ACC112 (cell line): Measurements from ENCODE around the gene COL1A1.

Experiments used
- H2AFZ ChIP-seq: fragments of 200-600 bp; sonication (generic); one replicate; pipeline ENCODE4 v1.6.0; 2017; ENCODE audit warnings: antibody characterized with exemption, low read length; ENCODE audit not compliant: unreplicated experiment
- H3K27ac ChIP-seq: fragments of 200-600 bp; sonication (generic); 2 replicates; pipeline ENCODE4 v1.5.1; 2014; ENCODE audit warnings: low read depth, mild to moderate bottlenecking, antibody characterized with exemption, low read length, moderate library complexity
- H3K27me3 ChIP-seq: fragments of 200-600 bp; sonication (generic); 2 replicates; pipeline ENCODE4 v1.6.1; 2014; ENCODE audit warnings: mild to moderate bottlenecking, antibody characterized with exemption, low read length, moderate library complexity, mixed read lengths; ENCODE audit not compliant: insufficient read depth
- H3K36me3 ChIP-seq: fragments of 200-600 bp; sonication (generic); 2 replicates; pipeline ENCODE4 v1.6.1; 2016; ENCODE audit warnings: mild to moderate bottlenecking, antibody characterized with exemption, low read length, moderate library complexity, mixed read lengths; ENCODE audit not compliant: insufficient read depth
- H3K4me1 ChIP-seq: fragments of 200-600 bp; sonication (generic); one replicate; pipeline ENCODE4 v1.6.1; 2016; ENCODE audit warnings: low read length, mixed read lengths; ENCODE audit not compliant: insufficient read depth, unreplicated experiment, control insufficient read depth
- H3K4me3 ChIP-seq: fragments of 200-600 bp; sonication (generic); 2 replicates; pipeline ENCODE4 v1.5.1; 2014; ENCODE audit warnings: mild to moderate bottlenecking, low read depth, low read length
- H3K79me2 ChIP-seq: fragments of 200-600 bp; sonication (generic); one replicate; pipeline ENCODE4 v1.6.0; 2016; ENCODE audit warnings: low read length; ENCODE audit not compliant: control insufficient read depth, unreplicated experiment, insufficient read depth

The COL1A1 gene

GRCh38 chr17:50136096-50136687 is 65.2 kb downstream of the COL1A1 start:
- Histone ChIP-seq H2AFZ (no peak overlapping the region), H3K27ac (no peak overlapping the region), H3K36me3 (peaks cover 26% of the 10 kb centered on the region), H3K79me2 (peaks cover 2% of the 10 kb centered on the region), H3K27me3 (no peaks in the 10 kb centered on the region), H3K4me1 (peaks cover 30% of the 10 kb centered on the region), H3K4me3 (no peak overlapping the region)

- no peaks in the 10 kb centered on the region for H3K27me3 ChIP-seq
- peaks cover 2% of the 10 kb centered on the region for H3K79me2 ChIP-seq
- peaks cover 19% of the 10 kb centered on the region; the same call in 1 of the 2 replicates for H3K36me3 ChIP-seq
Measured at GRCh38 chr17:50135316-50136095, 65.9 kb downstream of the COL1A1 start.

GRCh38 chr17:50134206-50135110 is 67.0 kb downstream of the COL1A1 start:
- Histone ChIP-seq H3K27ac (no peak overlapping the region), H3K36me3 (peaks cover 14% of the 10 kb centered on the region; the same call in 1 of the 2 replicates), H2AFZ (no peak overlapping the region), H3K79me2 (peaks cover 2% of the 10 kb centered on the region), H3K27me3 (peaks cover 2% of the 10 kb centered on the region; the same call in 1 of the 2 replicates), H3K4me3 (no peak overlapping the region), H3K4me1 (peaks cover 27% of the 10 kb centered on the region)

More at GRCh38 chr17:50135316-50136095, 65.9 kb downstream of the COL1A1 start:
- H3K4me1 ChIP-seq = peaks cover 29% of the 10 kb centered on the region
- no peak overlapping the region for H3K4me3 ChIP-seq
- H2AFZ ChIP-seq = no peak overlapping the region
- H3K27ac ChIP-seq = no peak overlapping the region

- no peaks in the 10 kb centered on the region for H3K79me2 ChIP-seq
- H2AFZ ChIP-seq = no peak overlapping the region
- H3K27ac ChIP-seq = no peak overlapping the region
- H3K36me3 ChIP-seq = peaks cover 6% of the 10 kb centered on the region; the same call in 1 of the 2 replicates
- H3K27me3 ChIP-seq = peaks cover 7% of the 10 kb centered on the region; the same call in 1 of the 2 replicates
- no peak overlapping the region for H3K4me3 ChIP-seq
- H3K4me1 ChIP-seq = peaks cover 29% of the 10 kb centered on the region
Measured at GRCh38 chr17:50133769-50134099, 67.7 kb downstream of the COL1A1 start.
